ENCODE results near the gene CCND1. TPM values are rescaled to one million over a fixed set of nuclear protein-coding genes. Genes with fewer than 3 reads are reported as not detected.
"Not testable (repeated sequence)": the region's sequence is repeated elsewhere in the genome, so short reads cannot be mapped to it uniquely, and the experiment has no call there.

The CCND1 gene
- total RNA-seq, 1 donor from 2014 or later = 55.6 TPM

GRCh38 chr11:69683764-69684333 lies 42.9 kb downstream of the CCND1 start:
- Mint-ChIP-seq H3K4me1 (ENCODE audit: unreplicated experiment) (no peaks in the 10 kb centered on the region), H3K4me3 (ENCODE audit: unreplicated experiment) (no peak overlapping the region), H3K9me3 (ENCODE audit: unreplicated experiment) (no peaks in the 10 kb centered on the region), H3K27me3 (ENCODE audit: unreplicated experiment) (no peaks in the 10 kb centered on the region), H3K27ac (ENCODE audit: unreplicated experiment) (no peak overlapping the region), H3K36me3 (ENCODE audit: low read depth, unreplicated experiment) (no peaks in the 10 kb centered on the region)
- DNase-seq (ENCODE audit: low spot score) = no peak
- peak; percentile 37 for TF ChIP-seq CTCF (IDR thresholded peaks at IDR 0.05; ENCODE audit: unreplicated experiment)

- DNase-seq (ENCODE audit: low spot score) = no peak
- no peaks in the 10 kb centered on the region for H3K9me3 Mint-ChIP-seq (ENCODE audit: unreplicated experiment)
- no peaks in the 10 kb centered on the region for H3K4me1 Mint-ChIP-seq (ENCODE audit: unreplicated experiment)
- H3K27ac Mint-ChIP-seq (ENCODE audit: unreplicated experiment) = no peak overlapping the region
- no peaks in the 10 kb centered on the region for H3K27me3 Mint-ChIP-seq (ENCODE audit: unreplicated experiment)
- H3K36me3 Mint-ChIP-seq (ENCODE audit: low read depth, unreplicated experiment) = no peaks in the 10 kb centered on the region
- no peak overlapping the region for H3K4me3 Mint-ChIP-seq (ENCODE audit: unreplicated experiment)
- no peak for TF ChIP-seq CTCF (IDR thresholded peaks at IDR 0.05; ENCODE audit: unreplicated experiment)
These were observed 43.7 kb downstream of the CCND1 start for GRCh38 chr11:69684651-69685050.

- H3K4me3 Mint-ChIP-seq (ENCODE audit: unreplicated experiment) = no peak overlapping the region
These were observed 44.4 kb downstream of the CCND1 start for GRCh38 chr11:69685348-69685747.

GRCh38 chr11:69686452-69686851 lies 45.5 kb downstream of the CCND1 start:
- no peak for DNase-seq (ENCODE audit: low spot score)
- no peaks in the 10 kb centered on the region for H3K36me3 Mint-ChIP-seq (ENCODE audit: low read depth, unreplicated experiment)
- H3K4me3 Mint-ChIP-seq (ENCODE audit: unreplicated experiment) = no peak overlapping the region
- H3K9me3 Mint-ChIP-seq (ENCODE audit: unreplicated experiment) = no peaks in the 10 kb centered on the region
- no peaks in the 10 kb centered on the region for H3K27me3 Mint-ChIP-seq (ENCODE audit: unreplicated experiment)
- H3K27ac Mint-ChIP-seq (ENCODE audit: unreplicated experiment) = no peak overlapping the region
- no peaks in the 10 kb centered on the region for H3K4me1 Mint-ChIP-seq (ENCODE audit: unreplicated experiment)
- TF ChIP-seq CTCF (IDR thresholded peaks at IDR 0.05; ENCODE audit: unreplicated experiment) = no peak

More at GRCh38 chr11:69685348-69685747, 44.4 kb downstream of the CCND1 start:
- TF ChIP-seq CTCF (IDR thresholded peaks at IDR 0.05; ENCODE audit: unreplicated experiment) = no peak
- no peaks in the 10 kb centered on the region for H3K27me3 Mint-ChIP-seq (ENCODE audit: unreplicated experiment)
- DNase-seq (ENCODE audit: low spot score) = no peak
- no peaks in the 10 kb centered on the region for H3K4me1 Mint-ChIP-seq (ENCODE audit: unreplicated experiment)
- no peaks in the 10 kb centered on the region for H3K9me3 Mint-ChIP-seq (ENCODE audit: unreplicated experiment)
- H3K36me3 Mint-ChIP-seq (ENCODE audit: low read depth, unreplicated experiment) = no peaks in the 10 kb centered on the region
- no peak overlapping the region for H3K27ac Mint-ChIP-seq (ENCODE audit: unreplicated experiment)

GRCh38 chr11:69686856-69687255 lies 45.9 kb downstream of the CCND1 start:
- Mint-ChIP-seq H3K36me3 (ENCODE audit: low read depth, unreplicated experiment) (no peaks in the 10 kb centered on the region), H3K4me1 (ENCODE audit: unreplicated experiment) (no peaks in the 10 kb centered on the region), H3K27ac (ENCODE audit: unreplicated experiment) (no peak overlapping the region), H3K4me3 (ENCODE audit: unreplicated experiment) (no peak overlapping the region), H3K9me3 (ENCODE audit: unreplicated experiment) (no peaks in the 10 kb centered on the region), H3K27me3 (ENCODE audit: unreplicated experiment) (no peaks in the 10 kb centered on the region)
- no peak for TF ChIP-seq CTCF (IDR thresholded peaks at IDR 0.05; ENCODE audit: unreplicated experiment)
- no peak for DNase-seq (ENCODE audit: low spot score)

GRCh38 chr11:69687969-69688771 lies 47.2 kb downstream of the CCND1 start:
- H3K36me3 Mint-ChIP-seq (ENCODE audit: low read depth, unreplicated experiment); DNase-seq (ENCODE audit: low spot score); H3K4me3 Mint-ChIP-seq (ENCODE audit: unreplicated experiment); H3K9me3 Mint-ChIP-seq (ENCODE audit: unreplicated experiment); H3K27ac Mint-ChIP-seq (ENCODE audit: unreplicated experiment); H3K27me3 Mint-ChIP-seq (ENCODE audit: unreplicated experiment); H3K4me1 Mint-ChIP-seq (ENCODE audit: unreplicated experiment): not testable (repeated sequence)

All from endothelial cell (in vitro differentiated cells).